Effector CD4-positive, alpha-beta T cell (primary cell): ENCODE measurements around the gene SMYD3.

Source experiments
- DNase-seq: peaks from one replicate; pipeline ENCODE4 v3.0.0-alpha.2; 2020

SMYD3 gene

DNA sequence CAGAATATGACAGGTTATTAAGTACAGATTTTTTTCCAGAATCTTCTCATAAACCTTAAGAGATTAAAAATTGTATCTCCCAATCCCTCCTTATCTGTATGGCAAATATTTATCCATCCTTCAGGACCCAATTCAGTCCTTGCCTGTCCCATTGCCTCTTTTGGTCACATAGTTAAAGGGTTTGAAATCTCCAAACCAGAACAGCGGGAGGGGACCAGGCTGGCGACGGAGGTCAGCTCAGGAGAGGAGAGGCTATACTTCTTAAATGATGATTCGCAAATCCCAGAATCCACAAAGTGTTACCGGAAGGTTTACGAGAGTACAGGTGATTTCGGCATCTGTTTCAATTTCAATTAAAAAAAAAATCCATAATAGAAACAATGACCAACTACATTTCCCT, 572.7 kb downstream of the SMYD3 start:
- DNase-seq, result no peak

DNA sequence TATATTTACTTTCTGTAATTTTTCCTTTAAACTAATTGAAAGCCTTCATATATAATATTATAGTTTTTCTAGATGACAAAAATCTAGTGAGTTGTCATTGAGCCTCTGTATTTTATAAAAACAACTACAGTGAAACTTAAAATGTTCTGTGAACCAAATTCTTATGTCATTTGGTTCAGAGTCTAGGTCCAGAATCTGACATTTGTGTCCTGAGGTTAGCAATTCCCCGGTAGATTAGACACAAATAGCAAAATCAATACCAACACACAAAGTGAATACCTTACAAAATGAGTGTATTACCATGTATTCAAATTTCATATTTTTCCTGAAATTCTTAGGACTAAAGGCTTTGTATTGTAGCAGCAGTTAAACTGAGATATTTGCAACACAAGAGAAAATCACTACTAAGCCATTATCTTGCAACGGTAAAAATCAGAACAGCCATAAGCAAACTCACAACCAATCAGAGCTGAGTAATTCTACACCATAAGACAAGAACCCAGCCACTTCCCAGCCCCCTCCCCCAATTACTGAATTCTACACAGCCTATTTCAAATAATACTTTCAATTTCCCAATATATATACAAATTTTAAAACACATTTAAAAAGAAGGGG, 573.5 kb downstream of the SMYD3 start:
- no peak for DNase-seq

DNA sequence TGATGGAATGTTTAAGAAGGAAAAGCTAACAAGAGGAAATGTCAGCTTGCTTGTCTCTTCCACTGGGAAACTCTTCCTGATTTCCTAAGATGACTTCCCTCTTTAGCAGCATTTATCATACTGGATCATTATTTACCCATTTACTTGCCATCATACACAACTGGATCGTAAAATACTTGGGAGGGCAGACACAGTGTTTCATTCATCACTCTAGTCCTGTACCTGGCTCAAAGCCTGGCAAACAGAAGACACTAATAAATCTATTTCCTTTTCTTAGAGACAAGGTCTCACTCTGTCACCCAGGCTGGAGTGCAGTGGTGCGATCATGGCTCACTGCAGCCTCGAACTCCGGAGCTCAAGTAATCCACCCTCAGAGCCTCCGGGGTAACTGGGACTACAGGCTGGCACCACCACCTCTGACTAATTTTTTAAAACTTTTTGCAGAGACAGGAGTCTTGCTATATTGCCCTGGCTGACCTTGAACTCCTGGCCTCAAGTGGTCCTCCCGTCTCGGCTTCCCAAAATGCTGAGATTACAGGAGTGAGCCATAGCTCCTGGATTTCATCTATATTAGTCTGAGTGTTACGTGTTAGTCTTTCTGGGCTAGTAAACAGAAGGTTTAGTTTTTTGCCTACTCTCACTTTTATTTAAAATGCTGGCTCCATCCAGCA, 574.6 kb downstream of the SMYD3 start:
- DNase-seq, result no peak

DNA sequence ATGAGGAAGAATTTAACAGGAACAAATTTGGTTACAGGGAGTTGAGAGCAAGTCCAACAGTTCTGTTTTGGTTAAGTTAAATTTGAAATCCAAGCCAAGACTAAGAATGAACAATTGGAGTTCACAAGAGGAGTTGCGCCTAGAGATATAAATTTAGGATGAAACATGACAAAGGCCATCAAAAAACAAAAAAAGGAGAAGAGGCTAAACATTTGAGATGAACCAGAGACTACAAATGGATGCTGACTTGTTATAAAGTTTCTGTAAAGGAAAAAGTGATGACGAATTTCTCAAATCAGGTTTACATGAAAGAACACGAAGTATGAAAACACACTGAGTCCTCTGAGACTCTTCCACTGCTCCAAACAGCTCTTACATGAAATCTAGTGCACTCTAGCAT, 575.6 kb downstream of the SMYD3 start:
- DNase-seq, result no peak

DNA sequence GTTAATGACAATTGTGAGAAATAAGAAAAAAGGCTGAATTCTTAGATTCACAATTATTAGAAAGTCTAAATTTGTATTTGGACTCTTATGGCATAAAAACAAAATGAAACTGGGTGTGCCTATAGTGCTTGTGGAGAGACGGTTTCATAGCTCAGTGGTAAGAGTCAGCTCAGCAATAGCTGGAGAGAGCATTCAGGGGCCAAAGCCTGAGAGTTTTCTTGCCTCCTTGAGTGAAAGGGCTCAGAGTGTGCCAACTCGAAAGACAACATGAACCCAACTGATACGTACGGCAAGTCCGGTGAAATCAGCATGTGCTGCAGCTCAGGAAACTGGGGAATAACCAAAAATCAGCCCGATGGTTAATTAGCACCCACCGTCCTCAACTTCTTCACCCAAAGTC, 577.9 kb downstream of the SMYD3 start:
- DNase-seq, result no peak

DNA sequence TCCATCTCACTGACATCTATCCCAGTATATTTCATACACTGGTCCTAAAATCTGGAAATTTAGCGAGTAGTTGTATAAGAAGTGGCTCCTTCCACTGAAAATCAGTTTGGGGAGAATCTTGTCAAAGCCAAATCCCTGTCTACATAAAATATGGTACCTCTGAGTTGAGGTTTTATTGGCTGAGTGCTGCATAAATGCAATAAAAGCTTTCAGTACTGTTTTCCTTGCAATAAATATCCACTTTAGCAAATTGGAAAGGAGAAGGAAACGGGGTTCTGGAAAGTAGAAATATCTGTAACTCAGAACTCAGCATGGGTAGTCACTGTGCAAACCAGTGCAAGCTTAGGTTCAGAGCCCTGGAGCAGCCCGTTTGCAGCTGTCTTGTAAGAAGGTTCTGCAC, 580.2 kb downstream of the SMYD3 start:
- no peak for DNase-seq

DNA sequence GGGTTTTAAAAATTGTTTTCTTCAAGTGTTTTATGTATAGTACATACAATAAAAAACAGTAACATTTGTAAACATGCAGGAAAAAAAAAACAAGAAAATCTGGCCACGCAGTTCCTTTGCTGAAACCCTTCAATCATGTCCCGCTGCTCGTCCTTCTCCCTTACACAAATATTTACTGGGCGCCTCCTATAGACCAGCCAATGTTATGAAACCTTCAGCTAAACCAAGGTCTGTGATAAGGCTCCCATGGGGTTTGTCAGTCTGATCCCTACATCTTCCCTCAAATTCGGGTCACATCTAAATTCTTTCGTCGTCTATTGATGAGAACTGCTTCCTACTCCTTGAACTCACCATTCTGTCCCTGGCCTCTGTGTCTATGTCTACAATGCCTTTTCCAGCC, 583.9 kb downstream of the SMYD3 start:
- no peak for DNase-seq

DNA sequence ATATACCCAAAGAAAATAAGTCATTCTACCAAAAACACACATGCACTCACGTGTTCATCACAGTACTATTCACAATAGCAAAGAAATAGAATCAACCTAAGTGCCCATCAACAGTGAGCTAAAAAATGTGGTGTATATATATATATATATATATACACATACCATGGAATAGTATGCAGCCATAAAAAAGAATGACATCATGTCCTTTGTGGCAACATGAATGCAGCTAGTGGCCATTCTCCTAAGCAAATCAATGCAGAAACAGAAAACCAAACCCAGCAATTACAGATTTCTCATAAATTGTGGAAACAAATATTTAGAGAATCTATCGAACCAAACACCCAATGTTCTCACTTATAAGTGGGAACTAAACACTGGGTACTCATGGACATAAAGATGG, 585.7 kb downstream of the SMYD3 start:
- DNase-seq, result no peak

DNA sequence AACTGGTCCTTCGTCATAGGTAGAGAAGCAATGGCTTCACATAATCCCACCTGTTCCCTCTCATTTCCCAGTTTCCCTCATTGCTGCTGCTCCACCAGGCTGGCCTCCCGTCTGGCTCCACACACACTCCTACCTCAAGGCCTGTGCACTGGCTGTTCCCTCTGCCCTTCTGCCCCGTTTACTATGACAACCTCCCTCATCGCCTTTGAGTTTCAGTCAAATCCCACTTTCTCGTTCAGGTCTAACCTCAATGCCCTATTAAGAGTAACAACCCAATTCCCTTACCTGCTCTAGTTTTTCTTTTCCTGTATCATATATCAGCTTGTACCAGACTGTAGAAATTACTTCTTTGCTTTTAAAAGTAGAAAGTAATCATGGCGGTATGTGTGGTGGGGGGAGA, 589.7 kb downstream of the SMYD3 start:
- DNase-seq, result no peak

DNA sequence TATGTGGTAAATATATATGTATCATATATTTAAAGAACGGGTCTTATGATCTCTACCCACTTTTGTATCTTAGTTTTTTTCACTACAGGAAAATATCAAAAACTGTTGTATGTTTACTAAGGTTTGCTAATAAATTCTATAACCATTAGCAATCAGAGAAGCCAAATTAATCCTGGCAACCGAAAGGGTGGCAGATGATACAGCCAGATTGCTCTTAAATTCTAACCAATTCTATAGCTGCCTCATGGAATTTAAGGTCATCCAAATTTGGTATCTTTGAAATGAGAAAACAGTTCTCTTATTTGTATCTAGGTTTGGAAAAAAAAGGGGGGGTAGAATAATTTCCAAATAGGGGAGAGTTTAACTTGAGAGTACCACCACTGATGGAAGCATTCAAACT, 591.2 kb downstream of the SMYD3 start:
- no peak for DNase-seq

DNA sequence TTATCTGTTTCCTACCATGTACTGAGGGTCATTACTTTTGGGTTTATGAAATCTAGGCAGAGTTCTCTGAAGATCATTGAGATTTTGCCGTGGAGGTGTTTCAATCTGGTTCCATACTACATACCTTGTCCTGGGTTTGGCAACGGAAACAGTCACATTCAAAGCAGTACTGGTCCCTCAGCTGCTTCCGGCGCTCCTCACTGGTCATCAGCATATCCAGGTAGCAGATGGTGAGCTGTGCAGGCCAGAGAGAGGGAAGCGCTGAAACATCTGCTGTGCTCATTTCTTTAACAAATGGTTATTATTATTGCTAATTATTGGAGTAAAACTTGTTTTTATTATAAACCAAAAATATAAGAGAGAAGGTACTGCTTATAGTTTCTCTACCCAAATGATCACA, 591.7 kb downstream of the SMYD3 start:
- DNase-seq, result no peak

DNA sequence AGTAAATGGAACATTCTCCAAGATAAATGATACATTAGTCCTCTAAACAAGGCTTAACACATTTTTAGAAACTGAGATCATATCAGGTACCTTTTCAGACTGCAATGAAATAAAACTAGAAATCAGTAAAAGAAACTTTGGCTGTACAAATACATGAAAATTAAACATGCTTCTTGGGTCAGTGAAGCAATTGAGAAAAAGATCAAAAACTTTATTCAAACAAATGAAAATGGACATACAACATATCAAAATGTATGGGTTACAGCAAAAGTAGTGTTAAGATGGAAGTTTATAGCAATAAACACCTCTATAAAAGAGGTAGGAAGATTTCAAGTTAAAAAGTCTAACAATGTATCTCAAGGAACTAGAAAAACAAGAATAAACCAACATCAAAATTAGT, 598.5 kb downstream of the SMYD3 start:
- DNase-seq, result no peak

DNA sequence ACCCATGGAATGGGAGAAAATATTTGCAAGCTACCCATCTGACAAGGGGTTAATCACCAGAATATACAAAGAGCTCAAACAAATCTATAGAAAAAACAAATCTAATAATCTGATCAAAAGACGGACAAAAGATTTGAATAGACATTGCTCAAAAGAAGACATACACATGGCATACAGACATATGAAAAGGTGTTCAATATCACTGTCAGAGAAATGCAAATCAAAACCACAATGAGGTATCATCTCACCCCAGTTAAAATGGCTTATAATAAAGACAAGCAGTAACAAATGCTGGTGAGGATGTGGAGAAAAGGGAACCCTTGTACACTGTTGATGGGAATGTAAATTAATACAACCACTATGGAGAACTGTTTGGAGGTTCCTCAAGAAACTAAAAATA, 600.9 kb downstream of the SMYD3 start:
- DNase-seq, result no peak

DNA sequence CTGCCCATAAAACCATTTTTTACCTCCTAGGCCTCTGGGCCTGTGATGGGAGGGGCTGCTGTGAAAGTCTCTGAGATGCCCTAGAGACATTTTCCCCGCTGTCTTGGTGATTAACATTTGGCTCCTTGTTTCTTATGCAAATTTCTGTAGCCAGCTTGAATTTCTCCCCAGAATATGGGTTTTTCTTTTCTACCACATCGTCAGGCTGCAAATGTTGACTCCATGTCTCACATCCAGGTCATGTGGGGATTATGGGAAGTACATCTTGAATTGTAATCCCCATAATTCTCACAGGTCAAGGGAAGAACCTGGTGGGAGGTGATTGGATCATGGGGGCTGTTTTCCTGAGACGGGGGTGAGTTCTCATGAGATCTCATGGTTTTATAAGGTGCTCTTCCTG, 603.2 kb downstream of the SMYD3 start:
- no peak for DNase-seq

DNA sequence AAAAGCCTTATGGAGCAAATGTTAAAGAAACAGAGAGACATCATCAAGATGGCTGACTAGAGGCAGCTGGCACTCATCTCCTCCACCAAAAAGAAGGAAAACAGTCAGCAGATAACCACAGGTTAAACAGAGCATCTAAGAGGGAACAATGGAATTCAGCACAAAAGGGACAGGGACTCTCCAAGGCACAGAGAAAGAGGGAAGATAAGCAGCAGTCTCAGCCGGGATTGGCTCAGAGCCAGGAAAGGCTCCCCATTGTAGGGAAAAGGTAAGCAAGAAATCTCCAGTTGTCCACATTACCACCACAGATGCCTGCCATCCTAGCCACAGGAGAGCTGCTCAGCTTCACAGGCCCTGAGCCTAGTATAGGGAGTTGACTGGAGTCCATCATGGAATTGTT, 605.5 kb downstream of the SMYD3 start:
- no peak for DNase-seq

DNA sequence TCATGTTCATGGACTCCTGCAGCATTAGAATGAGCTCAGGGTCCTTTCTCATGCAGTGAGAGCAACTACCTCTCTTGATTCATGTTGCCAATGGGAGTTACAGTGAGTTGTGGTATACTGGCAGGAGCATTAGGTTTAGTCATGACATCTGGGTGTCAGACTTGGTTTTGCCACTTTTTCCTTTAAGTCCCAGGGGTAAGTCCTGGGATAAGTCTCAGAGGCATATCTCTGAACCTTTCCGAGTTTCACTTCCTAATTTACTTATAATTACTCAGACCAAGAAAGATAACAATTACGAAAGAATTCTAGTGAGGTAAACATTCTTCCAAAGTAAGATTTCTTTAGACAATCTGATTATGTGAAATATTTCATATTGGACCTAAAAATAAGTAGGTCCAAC, 606.0 kb downstream of the SMYD3 start:
- DNase-seq, result no peak

DNA sequence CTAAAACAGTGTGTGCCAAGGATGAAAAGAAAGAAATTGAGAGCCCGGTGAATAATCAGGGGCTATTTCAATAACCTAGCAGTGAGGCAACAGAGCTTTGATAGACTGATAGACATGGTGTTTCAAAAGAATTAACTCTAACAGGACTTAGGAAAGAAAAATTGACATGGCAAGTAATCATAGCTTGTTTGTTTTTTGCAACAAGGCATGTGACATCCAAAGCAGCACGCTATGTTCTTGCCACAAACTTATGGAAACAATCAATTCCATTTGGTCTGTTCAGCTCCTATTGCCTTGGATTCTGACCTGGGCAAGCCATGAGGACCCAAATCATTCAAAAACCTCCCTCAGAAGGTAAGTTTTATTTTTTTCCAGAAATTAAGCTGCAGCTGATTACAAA, 608.5 kb downstream of the SMYD3 start:
- no peak for DNase-seq

DNA sequence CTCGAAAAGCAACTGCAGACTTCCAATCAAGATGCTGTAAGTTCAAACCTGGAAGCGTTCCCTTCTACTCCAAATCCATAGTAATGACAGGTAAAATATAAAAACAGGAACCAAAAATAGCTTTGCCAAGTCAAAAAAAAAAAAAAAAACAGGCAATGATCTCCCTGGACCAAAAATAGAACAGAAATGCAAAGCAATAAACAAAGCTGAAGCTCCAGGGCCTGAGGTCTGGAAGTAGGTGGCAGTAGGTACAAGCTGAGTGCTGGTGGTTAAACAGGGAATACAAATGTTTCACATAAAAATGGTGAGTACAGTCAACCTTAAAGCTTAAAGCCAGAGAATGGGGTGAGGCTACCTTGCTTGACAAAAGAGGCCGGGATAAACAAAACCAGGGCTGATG, 610.8 kb downstream of the SMYD3 start:
- no peak for DNase-seq

DNA sequence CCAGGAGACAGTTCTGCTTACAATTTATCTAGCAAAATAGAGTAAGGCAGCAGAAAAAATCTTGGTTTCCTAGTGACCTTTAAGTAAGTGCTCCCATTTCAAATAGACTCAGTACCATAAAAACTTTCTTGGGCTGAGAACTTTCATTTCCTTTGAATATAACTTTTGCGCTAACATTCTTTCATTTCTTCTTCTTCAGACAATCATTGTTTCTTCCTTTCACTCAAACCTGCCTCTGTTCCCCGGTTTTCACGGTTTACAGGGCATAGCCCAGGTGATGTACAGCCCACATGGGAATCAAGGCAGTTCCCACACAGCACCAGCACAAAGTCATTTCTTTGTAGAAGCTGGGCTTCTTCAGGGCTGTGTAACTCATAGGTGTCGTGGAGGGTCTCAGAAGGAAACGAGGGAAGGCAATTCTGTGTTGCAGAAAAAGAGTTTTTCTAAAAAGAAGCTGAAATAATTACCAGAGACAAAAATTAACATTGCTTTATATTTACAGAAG, 611.6 kb downstream of the SMYD3 start:
- no peak for DNase-seq

DNA sequence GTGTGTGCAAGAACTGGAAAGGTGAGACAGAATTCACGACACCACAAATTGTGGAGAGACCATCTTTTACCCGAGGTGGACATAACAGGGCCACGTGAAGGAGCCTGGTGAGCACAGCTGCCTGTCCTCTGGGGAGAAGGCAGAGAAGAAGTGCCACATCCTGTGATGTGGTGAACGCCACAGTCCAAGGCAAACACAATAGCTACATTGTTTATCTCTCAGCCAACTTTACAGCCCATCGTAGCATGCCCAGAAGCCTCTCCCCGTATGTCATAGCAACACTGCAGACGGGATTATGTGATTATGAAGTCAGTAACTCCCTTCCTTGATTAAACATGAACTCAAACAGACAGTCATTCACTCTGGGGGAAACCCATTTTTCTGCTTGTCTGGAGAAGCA, 612.2 kb downstream of the SMYD3 start:
- no peak for DNase-seq

DNA sequence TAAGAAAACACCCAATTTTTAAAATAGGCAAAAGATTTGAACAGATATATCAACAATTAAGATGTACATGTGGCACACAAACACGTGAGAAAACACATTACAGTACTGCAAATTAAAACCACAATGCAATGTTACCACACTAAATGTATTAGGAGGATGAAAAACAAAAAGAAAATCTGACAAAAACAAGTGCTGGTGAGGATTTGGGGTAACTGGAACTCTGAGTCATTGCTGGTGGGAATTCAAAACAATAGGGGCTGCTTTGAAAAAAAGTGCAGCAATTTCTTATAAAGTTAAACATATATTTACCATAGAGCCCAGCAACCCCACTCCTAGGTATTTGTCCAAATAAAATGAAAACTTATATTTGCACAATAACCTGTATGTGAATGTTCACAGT, 614.1 kb downstream of the SMYD3 start:
- DNase-seq, result no peak

DNA sequence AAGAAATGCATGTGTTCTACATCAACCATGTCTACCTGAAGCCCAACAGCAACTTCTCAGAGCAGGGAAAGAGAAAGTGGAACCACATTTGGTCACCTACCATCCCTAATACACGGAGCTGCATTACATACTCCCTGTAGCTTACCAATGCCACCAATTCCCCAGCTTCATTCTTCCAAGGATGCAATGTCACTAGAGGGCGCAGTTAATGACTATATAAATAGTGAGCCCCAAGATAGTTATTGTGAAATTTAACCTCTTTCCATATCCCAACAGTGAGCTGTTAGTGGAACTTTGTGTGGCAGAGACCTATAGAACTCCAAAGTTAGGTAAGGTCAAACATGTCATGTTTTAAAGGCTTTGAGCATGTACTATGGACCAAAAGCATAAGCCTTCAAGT, 618.3 kb downstream of the SMYD3 start:
- no peak for DNase-seq

DNA sequence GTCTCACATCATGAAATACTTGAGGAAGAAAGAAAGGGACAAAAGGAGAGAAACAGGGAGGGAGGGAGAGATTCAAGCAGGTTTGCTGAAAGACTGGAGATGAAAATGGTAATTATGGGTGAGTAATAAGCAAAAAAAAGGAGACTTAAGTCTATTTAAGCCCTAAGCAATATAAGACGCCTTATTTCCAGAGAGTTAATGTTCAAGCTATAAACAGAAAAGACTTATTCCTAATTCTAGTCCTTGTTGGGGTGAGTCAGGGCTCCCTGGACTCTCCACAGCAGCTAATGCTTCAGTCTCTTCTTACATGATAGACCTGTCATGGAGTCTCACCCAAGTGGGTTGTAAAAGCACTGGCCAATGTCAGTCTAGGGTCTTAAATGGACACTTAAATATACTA, 619.2 kb downstream of the SMYD3 start:
- DNase-seq, result no peak

DNA sequence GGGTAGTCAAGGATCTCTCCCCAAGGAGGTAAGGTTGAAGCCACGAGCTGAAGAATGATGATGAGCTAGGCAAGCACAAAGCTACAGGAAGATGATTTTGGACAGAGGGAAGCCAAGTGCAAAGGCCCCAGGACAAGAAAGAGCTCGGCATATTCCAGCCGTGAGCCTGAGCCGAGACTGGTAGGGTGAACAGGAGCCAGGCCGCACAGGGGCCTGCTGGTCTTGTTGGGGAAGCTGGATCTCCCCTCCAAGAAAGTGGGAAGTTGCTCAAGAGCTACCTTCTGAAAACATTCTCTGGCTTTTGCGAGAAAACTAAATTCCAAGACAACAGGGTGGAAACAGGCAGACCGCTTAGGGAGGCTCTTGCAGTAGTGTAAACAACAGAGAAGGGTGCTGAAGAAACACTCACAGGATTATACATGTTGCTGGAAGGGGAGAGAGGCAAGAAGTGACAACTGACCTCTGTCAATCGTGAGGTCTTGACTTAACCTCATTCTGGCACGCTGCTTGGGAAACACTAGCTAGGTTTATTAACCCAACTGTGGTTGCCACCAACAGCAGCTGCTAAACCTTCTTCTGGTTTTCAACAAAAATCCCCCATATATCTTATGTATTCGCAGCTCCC, 625.2 kb downstream of the SMYD3 start:
- no peak for DNase-seq
